HEK293 (cell line): ENCODE measurements around the gene FLT3LG.

Experiments used
- CTCF ChIA-PET: fragments of 350-600 bp; formaldehyde crosslinking; extraction: SDS; loops from one replicate; lab custom pipeline; 2021; ENCODE audit warnings: antibody characterized with exemption; lab: Yijun Ruan, JAX
- POLR2A ChIA-PET: fragments of 300-600 bp; formaldehyde crosslinking; extraction: SDS; loops from one replicate; lab custom pipeline; 2020; ENCODE audit warnings: antibody characterized with exemption, inconsistent platforms; lab: Yijun Ruan, JAX
- H3K27ac ChIP-seq: fragments of 200-500 bp; sonication (Bioruptor generic); 2 replicates; pipeline ENCODE4 v1.5.1; 2014; ENCODE audit warnings: low read depth, low read length, control low read depth, inconsistent platforms; ENCODE audit errors: extremely low read depth
- H3K36me3 ChIP-seq, 2 experiments: fragments of 200-500 bp in 1 of 2; sonication (Bioruptor generic) in 1 of 2; 1 replicate in 1 of 2; 2 replicates in 1 of 2; pipeline ENCODE4 v1.5.1; 2014 to 2017; ENCODE audit warnings: inconsistent platforms in 2 of 2, low read length in 2 of 2; ENCODE audit not compliant: control insufficient read depth in 2 of 2, insufficient read depth in 1 of 2
- H3K4me1 ChIP-seq: fragments of 200-500 bp; sonication (Bioruptor generic); 2 replicates; pipeline ENCODE4 v1.5.1; 2014; ENCODE audit warnings: mild to moderate bottlenecking, low read length, inconsistent platforms; ENCODE audit not compliant: control insufficient read depth, insufficient read depth
- H3K4me3 ChIP-seq: 2 replicates; pipeline ENCODE4 v1.5.1; 2011; ENCODE audit warnings: low read depth, mild to moderate bottlenecking, control low read depth, low read length, moderate library complexity
- H3K9me3 ChIP-seq: fragments of 200-500 bp; sonication (Bioruptor generic); 2 replicates; pipeline ENCODE4 v1.5.1; 2014; ENCODE audit warnings: low read depth, low read length, inconsistent platforms; ENCODE audit not compliant: control insufficient read depth, insufficient read depth
- FEZF1 ChIP-seq: fragments of 450-650 bp; formaldehyde crosslinking; IDR thresholded peaks from 2 replicates; pipeline ENCODE4 v1.5.1; 2016; ENCODE audit warnings: missing biosample characterization, missing genetic modification characterization
- YY1 ChIP-seq: fragments of 450-650 bp; formaldehyde crosslinking; IDR thresholded peaks from 2 replicates; pipeline ENCODE4 v1.5.1; 2018; ENCODE audit warnings: missing biosample characterization, missing genetic modification characterization
- ZBTB48 ChIP-seq: fragments of 450-650 bp; formaldehyde crosslinking; IDR thresholded peaks from 2 replicates; pipeline ENCODE4 v1.5.1; 2016; ENCODE audit warnings: missing biosample characterization, missing genetic modification characterization
- ZNF10 ChIP-seq: fragments of 450-650 bp; formaldehyde crosslinking; IDR thresholded peaks from 2 replicates; pipeline ENCODE4 v1.5.1; 2017; ENCODE audit warnings: missing biosample characterization, missing genetic modification characterization
- ZNF132 ChIP-seq: fragments of 450-650 bp; formaldehyde crosslinking; IDR thresholded peaks from 2 replicates; pipeline ENCODE4 v1.5.1; 2017; ENCODE audit warnings: missing biosample characterization, missing genetic modification characterization, borderline replicate concordance
- ZNF148 ChIP-seq: fragments of 450-650 bp; formaldehyde crosslinking; IDR thresholded peaks from 2 replicates; pipeline ENCODE4 v1.5.0; 2017; ENCODE audit warnings: missing biosample characterization, missing genetic modification characterization, borderline replicate concordance
- ZNF169 ChIP-seq: fragments of 450-650 bp; formaldehyde crosslinking; IDR thresholded peaks from 2 replicates; pipeline ENCODE4 v1.5.1; 2016; ENCODE audit warnings: missing biosample characterization, missing genetic modification characterization
- ZNF18 ChIP-seq: fragments of 450-650 bp; formaldehyde crosslinking; IDR thresholded peaks from 2 replicates; pipeline ENCODE4 v1.5.1; 2016; ENCODE audit warnings: missing biosample characterization, missing genetic modification characterization
- ZNF280C ChIP-seq: fragments of 450-650 bp; formaldehyde crosslinking; IDR thresholded peaks from 2 replicates; pipeline ENCODE4 v1.5.1; 2016; ENCODE audit warnings: missing biosample characterization, missing genetic modification characterization
- ZNF335 ChIP-seq: fragments of 450-650 bp; formaldehyde crosslinking; conservative IDR thresholded peaks from 2 replicates; pipeline ENCODE4 v1.5.1; 2016; ENCODE audit warnings: missing biosample characterization, missing genetic modification characterization
- ZNF391 ChIP-seq: fragments of 450-650 bp; formaldehyde crosslinking; IDR thresholded peaks from 2 replicates; pipeline ENCODE4 v1.5.1; 2016; ENCODE audit warnings: low read depth, missing biosample characterization, missing genetic modification characterization, borderline replicate concordance
- ZNF473 ChIP-seq: fragments of 450-650 bp; formaldehyde crosslinking; IDR thresholded peaks from 2 replicates; pipeline ENCODE4 v1.5.1; 2017; ENCODE audit warnings: missing biosample characterization, missing genetic modification characterization
- ZNF549 ChIP-seq: fragments of 450-650 bp; IDR thresholded peaks from 2 replicates; pipeline ENCODE4 v1.5.1; 2018; ENCODE audit warnings: missing biosample characterization, missing genetic modification characterization, mild to moderate bottlenecking, inconsistent platforms, moderate library complexity
- ZNF670 ChIP-seq: fragments of 450-650 bp; formaldehyde crosslinking; IDR thresholded peaks from 2 replicates; pipeline ENCODE4 v1.5.1; 2016; ENCODE audit warnings: missing biosample characterization, missing genetic modification characterization, low read depth

Gene FLT3LG

GRCh38 chr19:49533551-49534488 lies 59.8 kb downstream of the FLT3LG start (continued):
- TF ChIP-seq ZNF148 (tag by site-specific recombination) (no peak), ZNF473 (tag by site-specific recombination) (no peak), ZBTB48 (no peak; the same call in 1 of the 2 replicates), ZNF549 (tag by site-specific recombination) (no peak), ZNF670 (tag by site-specific recombination) (no peak), FEZF1 (tag by site-specific recombination) (no peak), ZNF18 (tag by site-specific recombination) (no peak), ZNF335 (peak; percentile 96)

- POLR2A ChIA-PET, result interaction anchor here (0.6 to 1.3 kb wide), 4 partner anchors 22 to 189 kb away, joined by 3 to 4 read pairs (median 4); partner anchors contain the start of gene FCGRT
Observed at GRCh38 chr19:49534632-49535385, 60.8 kb downstream of the FLT3LG start.

More at GRCh38 chr19:49534632-49535385, 60.8 kb downstream of the FLT3LG start:
- TF ChIP-seq ZNF169 (tag by site-specific recombination) (no peak), ZNF10 (no peak), YY1 (tag by site-specific recombination) (no peak), ZNF280C (tag by site-specific recombination) (no peak), ZNF132 (tag by site-specific recombination) (no peak), ZNF391 (tag by site-specific recombination) (no peak), FEZF1 (tag by site-specific recombination) (no peak)
- Histone ChIP-seq H3K36me3 (peaks cover 13 to 21% of the 10 kb centered on the region in 2 experiments; a peak in 2 of 3 replicates), H3K27ac (no peak overlapping the region), H3K9me3 (no peaks in the 10 kb centered on the region), H3K4me3 (no peak overlapping the region), H3K4me1 (no peaks in the 10 kb centered on the region)
- CTCF ChIA-PET, result interaction anchor here (0.6 to 2.2 kb wide), 10 partner anchors 12 to 336 kb away, joined by 3 to 23 read pairs (median 4); no protein-coding TSS in a partner anchor
